Neural progenitor cell (in vitro differentiated cells): ENCODE data around the gene MYOG. TPM values are rescaled to one million over a fixed set of nuclear protein-coding genes. Genes with fewer than 3 reads are reported as not detected.

Experiments used
- DNase-seq: peaks from one replicate; pipeline ENCODE4 v3.0.0-alpha.2; 2016; ENCODE audit warnings: low spot score
- H2AFZ ChIP-seq: fragments of 200-600 bp; sonication (generic); replicated peaks from 2 replicates; pipeline ENCODE4 v1.6.1; 2016; ENCODE audit warnings: antibody characterized with exemption
- H3F3A ChIP-seq: fragments of 200-600 bp; sonication (generic); 2 replicates; pipeline ENCODE4 v1.6.1; 2016; ENCODE audit warnings: antibody characterized with exemption, low read depth
- H3K27ac ChIP-seq: fragments of 200-600 bp; sonication (generic); 2 replicates; pipeline ENCODE4 v1.5.1; 2016; ENCODE audit warnings: mild to moderate bottlenecking
- H3K27me3 ChIP-seq: fragments of 200-600 bp; sonication (generic); 2 replicates; pipeline ENCODE4 v1.6.1; 2016; ENCODE audit warnings: mild to moderate bottlenecking, moderate library complexity
- H3K36me3 ChIP-seq: fragments of 200-600 bp; sonication (generic); 2 replicates; pipeline ENCODE4 v1.5.1; 2016
- H3K4me1 ChIP-seq: fragments of 200-600 bp; sonication (generic); 2 replicates; pipeline ENCODE4 v1.6.1; 2016; ENCODE audit warnings: mixed run types
- H3K4me2 ChIP-seq: fragments of 200-600 bp; sonication (generic); 2 replicates; pipeline ENCODE4 v1.6.1; 2016
- H3K4me3 ChIP-seq: fragments of 200-600 bp; sonication (generic); 2 replicates; pipeline ENCODE4 v1.5.1; 2016
- H3K79me2 ChIP-seq: fragments of 200-600 bp; sonication (generic); 2 replicates; pipeline ENCODE4 v1.6.1; 2016; ENCODE audit warnings: low read depth
- H3K9ac ChIP-seq: fragments of 200-600 bp; sonication (generic); 2 replicates; pipeline ENCODE4 v1.6.1; 2016
- H3K9me3 ChIP-seq: fragments of 200-600 bp; sonication (generic); 2 replicates; pipeline ENCODE4 v1.5.1; 2016; ENCODE audit warnings: low read depth
- H4K20me1 ChIP-seq: fragments of 200-600 bp; sonication (generic); 2 replicates; pipeline ENCODE4 v1.6.1; 2016; ENCODE audit warnings: low read depth
- H3K27ac Mint-ChIP-seq: 3 replicates; pipeline ENCODE4 v1.8.0; 2021; ENCODE audit warnings: mixed read lengths
- H3K27me3 Mint-ChIP-seq: 2 replicates; pipeline ENCODE4 v1.8.0; 2022; ENCODE audit warnings: low read depth, mild to moderate bottlenecking, inconsistent platforms, moderate library complexity, mixed read lengths; ENCODE audit not compliant: insufficient read depth
- H3K36me3 Mint-ChIP-seq: 3 replicates; pipeline ENCODE4 v1.8.0; 2021; ENCODE audit warnings: mixed read lengths
- H3K4me1 Mint-ChIP-seq: 3 replicates; pipeline ENCODE4 v1.8.0; 2021; ENCODE audit warnings: mixed read lengths
- H3K4me3 Mint-ChIP-seq: 3 replicates; pipeline ENCODE4 v1.8.0; 2021; ENCODE audit warnings: mild to moderate bottlenecking, moderate library complexity, mixed read lengths
- H3K9me3 Mint-ChIP-seq: 3 replicates; pipeline ENCODE4 v1.8.0; 2020; ENCODE audit warnings: mixed read lengths
- EZH2 ChIP-seq: fragments of 200-600 bp; sonication (generic); IDR thresholded peaks from 2 replicates; pipeline ENCODE4 v1.6.1; 2017; ENCODE audit warnings: antibody characterized with exemption, mild to moderate bottlenecking, moderate library complexity
- EZH2phosphoT487 ChIP-seq: fragments of 200-600 bp; sonication (generic); IDR thresholded peaks from 2 replicates; pipeline ENCODE4 v1.6.1; 2017; ENCODE audit warnings: antibody characterized with exemption
- total RNA-seq: library from RNA; depleted of rRNA; stranded (reverse); fragments of >200 nt; gene quantifications from 2 replicates; pipeline ENCODE4 v1.2.3, GENCODE V29; 2015; ENCODE audit warnings: low replicate concordance
- TF ChIP-seq, protein P1 (sequence below): fragments of 200-600 bp; sonication (generic); IDR thresholded peaks from 2 replicates; pipeline ENCODE4 v1.5.1; 2017; ENCODE audit warnings: antibody characterized with exemption, mild to moderate bottlenecking

Gene MYOG
- total RNA-seq, 1 donor from 2014 or later: not detected

DNA sequence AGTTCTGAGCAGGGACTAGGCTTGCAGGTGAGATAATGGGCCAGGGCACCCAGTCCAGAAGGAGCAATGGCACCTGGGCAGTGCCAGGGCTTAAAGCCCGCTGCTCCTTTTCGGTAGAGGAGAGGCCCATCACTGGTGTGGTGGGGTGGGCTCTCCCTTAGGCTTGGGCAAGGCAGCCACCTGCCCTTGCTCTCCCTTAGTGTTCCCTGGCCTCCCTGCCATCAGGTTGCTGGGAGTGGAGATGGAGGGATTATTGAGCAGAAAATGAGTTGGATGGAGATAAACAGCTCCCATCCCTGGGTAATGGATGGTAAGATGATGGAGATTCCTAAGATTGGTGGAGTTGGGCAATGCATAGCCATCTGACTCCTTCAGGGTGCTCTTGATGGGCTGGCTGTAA, 7.9 kb downstream of the MYOG start:
- Histone ChIP-seq H3K27me3 (peaks cover 54% of the 10 kb centered on the region), H3K79me2 (no peaks in the 10 kb centered on the region), H3K9ac (no peak overlapping the region), H2AFZ (no peak overlapping the region), H4K20me1 (peaks cover 4% of the 10 kb centered on the region), H3K4me3 (no peak overlapping the region), H3K4me2 (no peak overlapping the region), H3K4me1 (peaks cover 8% of the 10 kb centered on the region), H3K9me3 (no peaks in the 10 kb centered on the region), H3K36me3 (no peaks in the 10 kb centered on the region), H3K27ac (no peak overlapping the region), H3F3A (no peaks in the 10 kb centered on the region)
- Mint-ChIP-seq H3K27ac (no peak overlapping the region), H3K27me3 (peaks cover 5% of the 10 kb centered on the region), H3K4me3 (no peak overlapping the region), H3K9me3 (no peaks in the 10 kb centered on the region), H3K36me3 (peaks cover 3% of the 10 kb centered on the region), H3K4me1 (peaks cover 21% of the 10 kb centered on the region)
- no peak for DNase-seq
- no peak for TF ChIP-seq EZH2phosphoT487
- no peak for TF ChIP-seq EZH2
- TF ChIP-seq, protein P1, sequence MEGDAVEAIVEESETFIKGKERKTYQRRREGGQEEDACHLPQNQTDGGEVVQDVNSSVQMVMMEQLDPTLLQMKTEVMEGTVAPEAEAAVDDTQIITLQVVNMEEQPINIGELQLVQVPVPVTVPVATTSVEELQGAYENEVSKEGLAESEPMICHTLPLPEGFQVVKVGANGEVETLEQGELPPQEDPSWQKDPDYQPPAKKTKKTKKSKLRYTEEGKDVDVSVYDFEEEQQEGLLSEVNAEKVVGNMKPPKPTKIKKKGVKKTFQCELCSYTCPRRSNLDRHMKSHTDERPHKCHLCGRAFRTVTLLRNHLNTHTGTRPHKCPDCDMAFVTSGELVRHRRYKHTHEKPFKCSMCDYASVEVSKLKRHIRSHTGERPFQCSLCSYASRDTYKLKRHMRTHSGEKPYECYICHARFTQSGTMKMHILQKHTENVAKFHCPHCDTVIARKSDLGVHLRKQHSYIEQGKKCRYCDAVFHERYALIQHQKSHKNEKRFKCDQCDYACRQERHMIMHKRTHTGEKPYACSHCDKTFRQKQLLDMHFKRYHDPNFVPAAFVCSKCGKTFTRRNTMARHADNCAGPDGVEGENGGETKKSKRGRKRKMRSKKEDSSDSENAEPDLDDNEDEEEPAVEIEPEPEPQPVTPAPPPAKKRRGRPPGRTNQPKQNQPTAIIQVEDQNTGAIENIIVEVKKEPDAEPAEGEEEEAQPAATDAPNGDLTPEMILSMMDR: no peak

DNA sequence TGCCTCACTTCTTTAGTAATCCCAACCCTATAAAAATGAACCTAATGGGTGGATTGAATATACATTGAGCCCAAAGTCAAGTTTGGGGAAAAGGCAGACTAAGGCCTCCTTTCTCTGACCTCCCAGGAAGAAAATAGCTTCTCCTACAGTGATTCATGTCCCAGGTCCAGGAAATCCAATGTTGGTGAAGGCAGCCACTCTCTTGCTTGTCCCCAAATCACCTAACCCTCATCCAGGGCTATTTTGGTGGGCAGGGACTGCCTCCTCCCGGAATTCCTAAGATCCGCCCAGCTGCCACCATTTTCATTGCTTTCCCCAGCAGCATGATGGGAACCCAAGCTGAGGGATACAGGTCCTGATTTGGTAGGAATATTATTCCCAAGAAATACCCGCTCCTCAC, 8.4 kb downstream of the MYOG start:
- H3K4me3 Mint-ChIP-seq: no peak overlapping the region
- TF ChIP-seq EZH2phosphoT487 (no peak), EZH2 (no peak)
- TF ChIP-seq, protein P1: no peak
- H3K27ac ChIP-seq: no peak overlapping the region
- peaks cover 55% of the 10 kb centered on the region for H3K27me3 ChIP-seq
- H3K4me3 ChIP-seq: no peak overlapping the region
- peaks cover 4% of the 10 kb centered on the region for H4K20me1 ChIP-seq
- H3K36me3 ChIP-seq: no peaks in the 10 kb centered on the region
- no peak overlapping the region for H2AFZ ChIP-seq
- peaks cover 5% of the 10 kb centered on the region for H3K4me1 ChIP-seq
- no peaks in the 10 kb centered on the region for H3K79me2 ChIP-seq
- H3K4me2 ChIP-seq: no peak overlapping the region
- H3K27me3 Mint-ChIP-seq: peaks cover 5% of the 10 kb centered on the region
- H3K36me3 Mint-ChIP-seq: peaks cover 3% of the 10 kb centered on the region
- H3K27ac Mint-ChIP-seq: no peak overlapping the region
- peaks cover 17% of the 10 kb centered on the region for H3K4me1 Mint-ChIP-seq
- DNase-seq: no peak
- H3F3A ChIP-seq: no peaks in the 10 kb centered on the region
- no peaks in the 10 kb centered on the region for H3K9me3 ChIP-seq
- no peaks in the 10 kb centered on the region for H3K9me3 Mint-ChIP-seq
- H3K9ac ChIP-seq: no peak overlapping the region

DNA sequence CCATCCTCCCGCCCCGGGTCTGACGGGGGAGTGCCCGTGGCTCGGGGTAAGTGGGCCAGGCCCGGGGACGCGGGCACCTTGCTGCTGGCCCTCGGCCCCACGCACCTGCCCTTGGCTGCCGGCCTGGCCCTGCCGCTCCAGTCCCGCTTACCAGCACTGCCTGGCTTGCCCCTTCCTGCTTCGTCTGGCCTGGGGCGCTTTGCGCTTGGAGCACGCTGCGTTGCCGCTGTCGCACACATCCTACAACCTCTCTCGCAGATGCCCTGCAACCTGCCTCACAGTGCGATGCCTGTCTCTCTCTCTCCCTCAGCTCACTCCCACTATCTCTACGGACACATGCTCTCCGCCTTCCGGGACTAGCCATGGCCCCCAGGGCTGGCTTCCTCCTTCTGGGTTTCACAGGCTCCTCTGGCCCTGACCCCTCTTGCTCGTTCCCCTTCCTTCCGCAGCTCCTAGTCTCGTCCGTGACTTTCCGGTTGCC, 9.7 kb downstream of the MYOG start:
- H3K36me3 ChIP-seq: no peaks in the 10 kb centered on the region
- Mint-ChIP-seq H3K27ac (no peak overlapping the region), H3K4me1 (peaks cover 5% of the 10 kb centered on the region), H3K36me3 (peaks cover 7% of the 10 kb centered on the region), H3K27me3 (no peaks in the 10 kb centered on the region), H3K4me3 (no peak overlapping the region), H3K9me3 (no peaks in the 10 kb centered on the region)
- H3K27ac ChIP-seq: no peak overlapping the region
- no peaks in the 10 kb centered on the region for H3K79me2 ChIP-seq
- no peak overlapping the region for H2AFZ ChIP-seq
- no peaks in the 10 kb centered on the region for H3K9me3 ChIP-seq
- H3K4me2 ChIP-seq: peak overlapping the region; percentile 76
- peaks cover 55% of the 10 kb centered on the region for H3K27me3 ChIP-seq
- H3F3A ChIP-seq: no peaks in the 10 kb centered on the region
- DNase-seq: no peak
- peaks cover 4% of the 10 kb centered on the region for H4K20me1 ChIP-seq
- no peak overlapping the region for H3K9ac ChIP-seq
- no peaks in the 10 kb centered on the region for H3K4me1 ChIP-seq
- peak overlapping the region; percentile 39 for H3K4me3 ChIP-seq
- TF ChIP-seq EZH2: no peak
- TF ChIP-seq, protein P1: no peak
- TF ChIP-seq EZH2phosphoT487: no peak
